H9 (cell line): ENCODE data around the gene PTGS1. TPM values are rescaled to one million over a fixed set of nuclear protein-coding genes. Genes with fewer than 3 reads are reported as not detected.

Experiments
- DNase-seq: peaks from one replicate; pipeline ENCODE4 v3.0.0-alpha.2; 2017
- H2AFZ ChIP-seq: one replicate; pipeline ENCODE4 v1.6.1; 2013; ENCODE audit warnings: mild to moderate bottlenecking, low read length, control low read depth, moderate library complexity
- H2AK5ac ChIP-seq: 2 replicates; pipeline ENCODE4 v1.6.1; 2013; ENCODE audit warnings: low read length, control low read depth, mixed read lengths; ENCODE audit not compliant: insufficient read length
- H2BK120ac ChIP-seq: one replicate; pipeline ENCODE4 v1.6.1; 2013; ENCODE audit warnings: low read depth, mild to moderate bottlenecking, low read length, control low read depth, inconsistent platforms; ENCODE audit not compliant: poor library complexity, severe bottlenecking
- H2BK12ac ChIP-seq: 2 replicates; pipeline ENCODE4 v1.6.1; 2013; ENCODE audit warnings: low read length, control low read depth, mixed read lengths, low read depth; ENCODE audit not compliant: insufficient read length
- H2BK15ac ChIP-seq: 2 replicates; pipeline ENCODE4 v1.6.1; 2013; ENCODE audit warnings: low read depth, low read length, control low read depth
- H2BK20ac ChIP-seq: one replicate; pipeline ENCODE4 v1.6.1; 2013; ENCODE audit warnings: low read depth, mild to moderate bottlenecking, low read length, control low read depth, inconsistent platforms; ENCODE audit not compliant: poor library complexity, severe bottlenecking
- H2BK5ac ChIP-seq: 2 replicates; pipeline ENCODE4 v1.6.1; 2013; ENCODE audit warnings: low read length, control low read depth, mixed read lengths; ENCODE audit not compliant: insufficient read length
- H3K14ac ChIP-seq: 2 replicates; pipeline ENCODE4 v1.6.1; 2013; ENCODE audit warnings: low read length, control low read depth; ENCODE audit not compliant: insufficient read depth
- H3K18ac ChIP-seq: 2 replicates; pipeline ENCODE4 v1.6.1; 2013; ENCODE audit warnings: low read depth, mild to moderate bottlenecking, mixed read lengths, low read length, control low read depth; ENCODE audit not compliant: insufficient read length
- H3K23ac ChIP-seq: 2 replicates; pipeline ENCODE4 v1.6.1; 2013; ENCODE audit warnings: low read length, control low read depth, mixed read lengths, low read depth; ENCODE audit not compliant: insufficient read length
- H3K23me2 ChIP-seq: 2 replicates; pipeline ENCODE4 v1.6.1; 2013; ENCODE audit warnings: low read depth, mild to moderate bottlenecking, mixed read lengths, low read length, control low read depth; ENCODE audit not compliant: insufficient read length, poor library complexity, severe bottlenecking
- H3K27ac ChIP-seq: 2 replicates; pipeline ENCODE4 v1.5.1; 2013; ENCODE audit warnings: low read length, control low read depth, mixed read lengths, low read depth; ENCODE audit not compliant: insufficient read length
- H3K27me3 ChIP-seq: 2 replicates; pipeline ENCODE4 v1.6.1; 2013; ENCODE audit warnings: low read length, control low read depth, inconsistent platforms; ENCODE audit not compliant: insufficient read depth
- H3K4ac ChIP-seq: 2 replicates; pipeline ENCODE4 v1.6.1; 2013; ENCODE audit warnings: low read depth, mild to moderate bottlenecking, control low read depth, inconsistent platforms, low read length, moderate library complexity
- H3K4me1 ChIP-seq: 2 replicates; pipeline ENCODE4 v1.6.1; 2013; ENCODE audit warnings: low read length, control low read depth, inconsistent platforms; ENCODE audit not compliant: insufficient read depth
- H3K4me2 ChIP-seq: 2 replicates; pipeline ENCODE4 v1.6.1; 2013; ENCODE audit warnings: low read length, control low read depth, mixed read lengths; ENCODE audit not compliant: insufficient read length, insufficient read depth
- H3K56ac ChIP-seq: 2 replicates; pipeline ENCODE4 v1.6.1; 2013; ENCODE audit warnings: low read depth, mild to moderate bottlenecking, mixed read lengths, low read length, control low read depth; ENCODE audit not compliant: insufficient read length
- H3K79me1 ChIP-seq: 2 replicates; pipeline ENCODE4 v1.6.1; 2013; ENCODE audit warnings: low read depth, mild to moderate bottlenecking, moderate library complexity, low read length, control low read depth, inconsistent platforms; ENCODE audit not compliant: insufficient read depth, poor library complexity, severe bottlenecking
- H3K79me2 ChIP-seq: 2 replicates; pipeline ENCODE4 v1.6.1; 2013; ENCODE audit warnings: low read length, control low read depth, inconsistent platforms; ENCODE audit not compliant: insufficient read depth
- H3K9ac ChIP-seq: 2 replicates; pipeline ENCODE4 v1.6.1; 2013; ENCODE audit warnings: low read length, control low read depth, mixed read lengths; ENCODE audit not compliant: insufficient read length; ENCODE audit errors: extremely low read depth
- H3K9me3 ChIP-seq: one replicate; pipeline ENCODE4 v1.6.1; 2013; ENCODE audit warnings: low read depth, low read length, inconsistent platforms; ENCODE audit not compliant: control insufficient read depth
- H3T11ph ChIP-seq: one replicate; pipeline ENCODE4 v1.6.1; 2013; ENCODE audit warnings: mild to moderate bottlenecking, low read length, control low read depth, inconsistent platforms
- H4K20me1 ChIP-seq: one replicate; pipeline ENCODE4 v1.6.1; 2013; ENCODE audit not compliant: control insufficient read depth, insufficient read length, insufficient read depth
- H4K5ac ChIP-seq: 2 replicates; pipeline ENCODE4 v1.6.1; 2013; ENCODE audit warnings: low read depth, mild to moderate bottlenecking, mixed read lengths, low read length, control low read depth; ENCODE audit not compliant: insufficient read length
- H4K8ac ChIP-seq: replicated peaks from 2 replicates; pipeline ENCODE4 v1.6.1; 2013; ENCODE audit warnings: low read length, control low read depth, mixed read lengths, low read depth; ENCODE audit not compliant: insufficient read length
- H4K91ac ChIP-seq: 2 replicates; pipeline ENCODE4 v1.6.1; 2013; ENCODE audit warnings: low read depth, mild to moderate bottlenecking, moderate library complexity, mixed read lengths, low read length, control low read depth; ENCODE audit not compliant: insufficient read length
- H3K27ac Mint-ChIP-seq, 3 experiments: 2 replicates in 2 of 3; 3 replicates in 1 of 3; pipeline ENCODE4 v1.8.0; 2020 to 2021; ENCODE audit warnings: mixed read lengths in 3 of 3, mild to moderate bottlenecking in 1 of 3, moderate library complexity in 1 of 3
- H3K27me3 Mint-ChIP-seq: 2 replicates; pipeline ENCODE4 v1.8.0; 2021; ENCODE audit warnings: low read depth, mild to moderate bottlenecking, moderate library complexity, mixed read lengths
- H3K36me3 Mint-ChIP-seq, 3 experiments: 2 replicates in 2 of 3; 3 replicates in 1 of 3; pipeline ENCODE4 v1.8.0; 2020 to 2021; ENCODE audit warnings: low read depth in 3 of 3, mixed read lengths in 3 of 3; ENCODE audit not compliant: insufficient read depth in 1 of 3
- H3K4me1 Mint-ChIP-seq, 2 experiments: 2 replicates each; pipeline ENCODE4 v1.8.0; 2020; ENCODE audit warnings: mixed read lengths in 2 of 2
- H3K4me3 Mint-ChIP-seq, 2 experiments: 2 replicates in 1 of 2; 3 replicates in 1 of 2; pipeline ENCODE4 v1.8.0; 2020 to 2021; ENCODE audit warnings: mild to moderate bottlenecking in 2 of 2, mixed read lengths in 2 of 2, moderate library complexity in 1 of 2
- H3K9me3 Mint-ChIP-seq, 2 experiments: 2 replicates in 1 of 2; 3 replicates in 1 of 2; pipeline ENCODE4 v1.8.0; 2020; ENCODE audit warnings: mild to moderate bottlenecking in 2 of 2, mixed read lengths in 2 of 2, moderate library complexity in 1 of 2
- CTCF ChIP-seq: fragments of 200-600 bp; sonication (generic); conservative IDR thresholded peaks from 3 replicates; pipeline ENCODE4 v1.8.0; 2021; ENCODE audit warnings: antibody characterized with exemption, mild to moderate bottlenecking
- WGBS: extraction: QIAGEN DNeasy Blood & Tissue Kit; methylation state at CpG from one replicate; pipeline ENCODE4 v1.1.7; 2013; ENCODE audit warnings: missing lambda C conversion rate, low lambda C conversion rate, mixed read lengths; ENCODE audit not compliant: insufficient read length; ENCODE audit errors: extremely low coverage; 5-methylcytosine and 5-hydroxymethylcytosine counted together
- total RNA-seq: library from RNA; stranded (reverse); gene quantifications from 2 replicates; pipeline ENCODE4 v1.2.1, GENCODE V29; 2021

Gene PTGS1
- total RNA-seq, 1 experiment from 2014 or later: 1.3 TPM

- Histone ChIP-seq H3K4me2 (no peak overlapping the region), H3K56ac (no peak overlapping the region), H3T11ph (no peak overlapping the region), H3K4me1 (no peaks in the 10 kb centered on the region), H2BK15ac (no peak overlapping the region), H4K20me1 (no peaks in the 10 kb centered on the region), H3K27me3 (no peaks in the 10 kb centered on the region), H3K79me2 (no peaks in the 10 kb centered on the region), H3K4ac (no peak overlapping the region), H2AK5ac (no peak overlapping the region), H3K9ac (no peak overlapping the region), H2AFZ (no peak overlapping the region), H3K14ac (no peak overlapping the region), H4K91ac (no peak overlapping the region), H2BK20ac (no peak overlapping the region), H4K5ac (no peak overlapping the region), H3K23me2 (no peaks in the 10 kb centered on the region), H2BK120ac (no peak overlapping the region), H4K8ac (no peak overlapping the region), H3K23ac (no peak overlapping the region), H3K79me1 (no peaks in the 10 kb centered on the region), H2BK12ac (no peak overlapping the region), H3K18ac (no peak overlapping the region), H3K9me3 (peaks cover 59% of the 10 kb centered on the region), H3K27ac (no peak overlapping the region), H2BK5ac (no peak overlapping the region)
- peaks cover 15% of the 10 kb centered on the region for H3K27me3 Mint-ChIP-seq
- no peak overlapping the region for H3K4me3 Mint-ChIP-seq
- TF ChIP-seq CTCF: no peak
- no peak for DNase-seq
- no peak overlapping the region for H3K27ac Mint-ChIP-seq
- peaks cover 68 to 89% of the 10 kb centered on the region in 2 experiments for H3K9me3 Mint-ChIP-seq
- no CpG with 5 or more reads among the region's 5 CpGs for WGBS
- peaks cover 0 to 8% (median 3%) of the 10 kb centered on the region in 3 experiments; a peak in 4 of 7 replicates for H3K36me3 Mint-ChIP-seq
- H3K4me1 Mint-ChIP-seq: no peaks in the 10 kb centered on the region
Measured at GRCh38 chr9:122444041-122444733, 73.4 kb downstream of the PTGS1 start.

Other genes with a start within 250 kb of the PTGS1 start
- 60.7 and 65.1 TPM in 2 replicates for gene NDUFA8, start 211.2 kb upstream of the PTGS1 start, total RNA-seq
- gene MORN5, start 211.1 kb upstream of the PTGS1 start, total RNA-seq: not detected in 2 replicates
- 1.6 and 1.8 TPM in 2 replicates for gene LHX6, start 142.1 kb upstream of the PTGS1 start, total RNA-seq
- gene RBM18, start 106.2 kb upstream of the PTGS1 start, total RNA-seq: 18.3 and 18.9 TPM in 2 replicates
- 31.6 and 33.7 TPM in 2 replicates for gene MRRF, start 106.1 kb upstream of the PTGS1 start, total RNA-seq
- not detected in 2 replicates for gene OR1J1, start 106.9 kb downstream of the PTGS1 start, total RNA-seq
- gene OR1J2, start 139.8 kb downstream of the PTGS1 start, total RNA-seq: not detected in 2 replicates
- gene OR1J4, start 148.1 kb downstream of the PTGS1 start, total RNA-seq: not detected in 2 replicates
- gene OR1N1, start 156.3 kb downstream of the PTGS1 start, total RNA-seq: not detected in 2 replicates
- not detected in 2 replicates for gene OR1N2, start 182.1 kb downstream of the PTGS1 start, total RNA-seq
- not detected in 2 replicates for gene OR1L8, start 212.4 kb downstream of the PTGS1 start, total RNA-seq
- not detected in 2 replicates for gene OR1Q1, start 243.7 kb downstream of the PTGS1 start, total RNA-seq